ENCODE measurements around the gene TMIGD3.

Gene TMIGD3

GRCh38 chr1:111507411-111508201 lies 4.2 kb upstream of the TMIGD3 start:
- DNase-seq, result peak; percentile 55

GRCh38 chr1:111506561-111506960 lies 3.1 kb upstream of the TMIGD3 start:
- no peak for DNase-seq

DNA sequence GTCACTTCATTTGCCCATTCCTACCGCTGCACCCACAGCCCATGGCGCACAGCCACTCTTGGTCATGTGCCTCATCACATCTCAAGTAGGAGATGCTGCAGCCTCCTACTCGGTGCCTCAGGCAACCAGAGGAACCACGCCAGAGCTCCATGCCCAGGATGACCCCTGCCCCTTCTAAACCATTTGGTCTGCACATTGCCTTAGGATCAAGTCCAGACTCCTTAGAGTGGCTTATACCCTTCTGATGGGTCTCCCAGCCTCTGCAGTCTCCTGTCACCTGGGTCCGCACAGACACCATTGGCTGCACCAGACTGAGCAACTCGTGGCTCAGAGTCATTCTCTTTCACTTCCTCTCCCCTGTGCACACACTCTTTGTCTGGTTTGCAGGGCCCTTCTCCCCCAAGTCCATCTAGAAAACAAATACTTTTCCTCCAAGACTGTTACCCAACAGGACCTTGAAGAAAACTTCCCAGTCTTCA lies 2.2 kb upstream of the TMIGD3 start:
- DNase-seq, result no peak

DNA sequence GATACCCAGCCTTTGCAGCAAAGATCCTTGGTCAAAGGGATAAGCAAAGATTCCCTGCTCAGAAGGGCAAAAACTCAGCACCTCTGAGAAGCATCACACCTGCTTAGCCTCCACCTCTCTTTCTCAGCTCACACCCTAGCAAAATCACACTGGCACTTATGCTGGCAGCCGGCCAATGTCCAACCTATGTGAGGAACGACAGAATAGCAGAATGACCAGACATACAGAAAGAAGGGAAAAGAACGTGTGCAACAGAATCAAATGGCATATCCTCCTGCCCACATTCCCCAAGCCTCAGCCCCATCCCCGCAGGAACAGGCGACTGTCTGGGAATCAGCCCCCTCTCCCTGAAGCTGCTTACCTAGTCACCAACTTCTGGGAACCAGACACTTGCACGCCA lies 664 bp upstream of the TMIGD3 start:
- no peak for DNase-seq

GRCh38 chr1:111501645-111502044 lies 1.8 kb downstream of the TMIGD3 start:
- no peak for DNase-seq

- no peak for DNase-seq
Measured at GRCh38 chr1:111499026-111499785, 4.2 kb downstream of the TMIGD3 start.

DNA sequence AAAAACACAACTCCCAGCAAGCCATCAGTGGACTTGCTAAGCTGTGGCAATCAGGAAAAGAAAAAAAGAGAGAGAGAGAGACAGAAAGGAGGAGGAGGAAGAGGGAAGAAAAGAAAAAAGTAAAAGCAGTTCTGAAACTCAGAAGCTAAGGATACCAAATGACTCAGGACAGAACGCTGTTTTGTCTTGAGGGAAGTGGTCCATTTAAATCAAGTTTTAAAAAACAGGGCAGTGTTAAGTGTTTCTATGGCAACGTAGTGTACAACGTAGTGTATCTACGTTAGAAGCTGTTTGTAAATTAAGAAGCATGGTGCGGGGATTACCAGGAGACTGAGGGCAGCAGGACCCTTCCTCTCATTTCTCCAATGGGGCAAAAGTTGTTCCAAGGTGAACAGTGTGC lies 5.8 kb downstream of the TMIGD3 start:
- DNase-seq, result no peak

GRCh38 chr1:111496398-111496797 lies 7.0 kb downstream of the TMIGD3 start:
- DNase-seq, result no peak

DNA sequence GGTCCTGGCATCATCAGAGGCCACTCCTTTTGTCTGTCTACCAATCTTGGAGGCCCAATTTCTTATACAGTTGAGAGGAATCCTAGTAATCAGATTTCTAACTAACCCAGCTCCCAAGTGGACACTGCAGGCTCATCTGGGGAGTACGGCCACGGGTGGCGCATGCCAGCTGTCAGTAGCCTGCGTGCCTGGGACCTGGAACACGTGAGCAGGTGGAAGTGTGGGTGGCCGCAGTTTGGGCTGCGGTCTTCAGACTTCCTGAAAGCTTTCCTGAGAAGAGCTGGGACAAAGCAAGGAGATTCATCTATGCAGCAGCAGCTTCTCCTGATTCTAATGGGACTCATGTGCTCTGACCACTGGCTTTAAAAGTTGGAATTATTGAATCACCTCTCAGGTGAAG lies 12.4 kb downstream of the TMIGD3 start:
- no peak for DNase-seq

DNA sequence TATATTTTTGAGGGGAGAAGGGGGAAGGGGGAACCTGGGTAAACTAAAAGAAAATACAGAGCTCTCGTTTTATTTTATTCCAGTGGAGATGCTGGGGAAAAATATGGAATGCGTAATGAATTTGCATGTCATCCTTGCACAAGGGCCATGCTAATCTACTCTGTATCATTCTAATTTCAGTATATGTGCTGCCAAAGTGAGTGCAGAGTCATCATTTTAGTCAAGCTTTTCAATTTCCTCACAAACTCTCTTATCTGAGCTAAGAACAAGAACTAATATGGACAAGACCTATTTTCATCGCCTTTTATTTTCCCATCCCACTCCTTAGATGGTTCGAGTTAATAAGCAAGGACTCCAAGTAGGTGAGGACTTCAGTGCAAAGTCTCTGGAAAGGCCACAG lies 13.2 kb downstream of the TMIGD3 start:
- DNase-seq, result no peak

- no peak for DNase-seq
Measured at GRCh38 chr1:111489604-111490003, 13.8 kb downstream of the TMIGD3 start.

- no peak for DNase-seq
Measured at GRCh38 chr1:111488669-111489068, 14.8 kb downstream of the TMIGD3 start.

GRCh38 chr1:111487133-111487532 lies 16.3 kb downstream of the TMIGD3 start:
- no peak for DNase-seq

DNA sequence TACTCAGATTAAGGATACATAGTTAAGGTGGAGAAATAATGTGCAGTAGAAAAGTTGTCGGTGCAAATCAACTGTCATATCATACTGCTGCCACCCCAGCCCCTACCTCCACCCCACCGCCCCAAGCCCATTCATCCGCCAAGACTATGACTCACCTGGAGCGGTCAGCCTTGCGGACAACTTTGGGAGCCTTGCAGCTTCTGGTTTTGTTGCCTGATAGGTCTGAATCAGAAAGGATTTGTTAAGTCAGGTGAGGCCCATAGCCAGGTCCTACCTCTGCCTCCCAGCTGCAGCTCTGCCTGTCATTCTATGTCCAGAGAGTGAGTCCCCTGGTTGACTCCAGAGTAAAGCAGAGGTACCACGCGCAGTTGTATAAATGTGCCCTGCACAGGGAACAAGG lies 17.0 kb downstream of the TMIGD3 start:
- no peak for DNase-seq

- no peak for DNase-seq
Measured at GRCh38 chr1:111484391-111485026, 18.9 kb downstream of the TMIGD3 start.

GRCh38 chr1:111483876-111484275 lies 19.6 kb downstream of the TMIGD3 start:
- no peak for DNase-seq

DNA sequence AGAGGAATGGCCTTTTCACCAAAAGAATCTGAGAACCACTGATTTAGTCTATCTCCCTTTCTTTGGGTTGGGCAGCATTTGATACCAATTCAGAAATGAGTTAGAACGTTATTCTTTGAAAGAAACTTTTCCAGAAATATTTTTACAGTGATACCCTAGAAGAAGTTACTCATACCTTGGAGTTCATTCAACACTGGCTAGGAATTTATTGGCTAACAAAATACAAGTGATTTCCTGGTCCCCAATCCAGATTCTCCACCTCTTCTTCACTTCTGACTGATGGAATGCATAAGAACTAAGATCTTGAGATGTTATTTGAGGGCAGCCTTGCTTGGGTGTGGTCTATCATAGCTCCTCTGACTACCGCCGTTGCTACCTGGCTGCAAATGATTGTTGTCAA lies 20.3 kb downstream of the TMIGD3 start:
- peak; percentile 10 for DNase-seq

GRCh38 chr1:111481387-111482221 lies 21.8 kb downstream of the TMIGD3 start:
- peak; percentile 47 for DNase-seq

DNA sequence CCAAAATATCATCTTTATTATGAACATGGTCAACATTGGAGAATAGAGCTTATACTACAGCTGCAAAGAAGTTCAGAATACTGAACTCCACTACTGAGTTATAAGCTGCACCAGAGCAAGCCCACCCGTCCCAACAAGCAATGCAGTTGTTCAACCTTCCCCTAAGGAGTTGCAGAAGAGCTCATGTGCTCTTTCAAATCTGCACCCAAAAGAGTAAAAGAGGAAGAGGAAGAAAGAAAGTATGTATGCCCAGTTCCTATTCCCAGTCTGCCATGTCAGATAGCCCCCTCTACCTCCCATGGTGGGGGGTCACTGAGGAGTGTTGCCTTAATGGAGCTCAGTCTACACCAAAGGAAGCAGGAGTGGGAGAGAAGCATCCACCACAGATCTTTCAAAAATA lies 22.8 kb downstream of the TMIGD3 start:
- no peak for DNase-seq

DNA sequence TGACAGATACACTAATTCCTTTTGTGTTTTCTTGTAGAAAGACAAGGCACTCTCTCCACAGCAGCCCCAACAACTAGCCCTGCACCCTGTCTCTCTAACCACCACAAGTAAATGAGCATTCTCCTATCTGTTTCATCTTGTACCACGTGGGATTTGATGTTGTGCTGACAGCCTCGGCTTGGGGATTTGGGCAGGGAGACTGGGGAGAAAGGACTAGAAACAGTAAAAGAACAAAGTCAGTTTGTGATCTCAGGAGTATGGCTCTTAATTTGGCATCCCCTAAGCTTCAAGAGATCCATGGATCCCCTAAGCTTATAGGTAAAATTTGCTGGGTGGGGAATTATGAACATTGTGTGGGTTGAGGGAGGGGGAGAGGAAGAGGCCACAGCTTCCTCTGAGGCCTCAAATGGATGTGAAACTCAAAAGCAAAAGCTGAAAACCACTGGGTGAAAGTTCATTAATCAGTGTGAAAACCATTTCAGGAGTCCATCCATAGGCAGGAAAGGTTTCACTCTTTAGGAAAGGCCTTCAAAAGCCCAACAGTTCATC lies 26.6 kb downstream of the TMIGD3 start:
- no peak for DNase-seq

- no peak for DNase-seq
Measured at GRCh38 chr1:111476214-111476613, 27.2 kb downstream of the TMIGD3 start.

GRCh38 chr1:111475701-111476100 lies 27.7 kb downstream of the TMIGD3 start:
- no peak for DNase-seq

DNA sequence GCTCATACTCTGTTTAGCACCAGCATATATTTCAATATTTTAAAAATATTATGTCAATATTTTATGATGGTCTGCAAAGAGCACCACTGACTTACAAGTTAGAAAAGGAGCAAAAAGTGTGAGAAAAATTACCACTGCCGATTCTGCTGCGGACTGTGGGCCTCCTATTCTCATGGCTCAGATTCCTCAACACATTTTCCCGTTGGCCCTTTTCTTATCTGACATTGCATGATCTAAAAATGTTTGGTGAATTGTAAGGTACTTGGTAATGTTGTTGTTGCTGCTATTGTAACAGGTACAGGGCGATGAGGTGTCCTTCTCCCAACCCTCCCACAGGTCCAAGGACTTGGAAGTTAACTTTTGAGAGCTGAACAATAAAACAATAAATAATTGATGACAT lies 28.9 kb downstream of the TMIGD3 start:
- no peak for DNase-seq

Measured in fibroblast of skin of right quadriceps (primary cell).